HepG2 (cell line): ENCODE measurements around the gene CPE. TPM values are rescaled to one million over a fixed set of nuclear protein-coding genes. Genes with fewer than 3 reads are reported as not detected.

ENCODE experiments used
- ARNTL ChIP-seq: sonication (generic); formaldehyde crosslinking; IDR thresholded peaks from 2 replicates; pipeline ENCODE4 v1.4.0; 2020; ENCODE audit warnings: mild to moderate bottlenecking, missing genetic modification reagents
- BCL6 ChIP-seq: IDR thresholded peaks from 2 replicates; pipeline ENCODE4 v1.6.1; 2016; ENCODE audit warnings: missing genetic modification reagents, missing compliant biosample characterization
- CREM ChIP-seq, 2 experiments: sonication (generic) in 1 of 2; formaldehyde crosslinking in 1 of 2; IDR thresholded peaks; 2 replicates each; pipeline versions ENCODE4 v1.4.0 to v1.6.1; 2016 to 2020; ENCODE audit warnings: antibody characterized with exemption in 1 of 2, mild to moderate bottlenecking in 1 of 2, missing genetic modification reagents in 1 of 2
- FOSL2 ChIP-seq: sonication (generic); formaldehyde crosslinking; IDR thresholded peaks from 2 replicates; pipeline ENCODE4 v1.4.0; 2020; ENCODE audit warnings: missing genetic modification reagents
- ISL2 ChIP-seq: sonication (generic); formaldehyde crosslinking; IDR thresholded peaks from 2 replicates; pipeline ENCODE4 v1.5.0; 2020; ENCODE audit warnings: missing genetic modification reagents
- MAFK ChIP-seq, 2 experiments: IDR thresholded peaks in 1 of 2; conservative IDR thresholded peaks in 1 of 2; 2 replicates each; pipeline ENCODE4 v1.6.1; 2011; ENCODE audit warnings: improper control_type of control experiment in 2 of 2, low read length in 2 of 2
- NCOR1 ChIP-seq: fragments of 200-600 bp; sonication (generic); IDR thresholded peaks from 2 replicates; pipeline ENCODE4 v1.7.0; 2017; ENCODE audit warnings: antibody characterized with exemption, low read length, borderline replicate concordance
- NPAS2 ChIP-seq: sonication (generic); formaldehyde crosslinking; IDR thresholded peaks from 2 replicates; pipeline ENCODE4 v1.8.0; 2022; ENCODE audit warnings: mild to moderate bottlenecking, missing genetic modification reagents, borderline replicate concordance
- NR1H2 ChIP-seq: sonication (generic); formaldehyde crosslinking; IDR thresholded peaks from 2 replicates; pipeline ENCODE4 v1.8.1; 2022; ENCODE audit warnings: low read depth, missing genetic modification reagents, borderline replicate concordance
- PPARG ChIP-seq: conservative IDR thresholded peaks from 2 replicates; pipeline ENCODE4 v1.6.1; 2016; ENCODE audit warnings: missing biosample characterization, missing genetic modification reagents
- SAP130 ChIP-seq: IDR thresholded peaks from 2 replicates; pipeline ENCODE4 v1.6.1; 2016; ENCODE audit warnings: low read depth
- SMAD3 ChIP-seq: sonication (generic); formaldehyde crosslinking; IDR thresholded peaks from 2 replicates; pipeline ENCODE4 v1.4.0; 2020; ENCODE audit warnings: missing genetic modification reagents
- TFE3 ChIP-seq: IDR thresholded peaks from 2 replicates; pipeline ENCODE4 v1.6.1; 2016
- ZFP36L1 ChIP-seq: sonication (generic); formaldehyde crosslinking; IDR thresholded peaks from 2 replicates; pipeline ENCODE4 v1.8.0; 2022; ENCODE audit warnings: mild to moderate bottlenecking, missing genetic modification reagents, moderate library complexity
- ZNF605 ChIP-seq: sonication (generic); formaldehyde crosslinking; IDR thresholded peaks from 2 replicates; pipeline ENCODE4 v1.8.0; 2022; ENCODE audit warnings: mild to moderate bottlenecking, missing genetic modification reagents
- ZNF713 ChIP-seq: sonication (generic); formaldehyde crosslinking; IDR thresholded peaks from 2 replicates; pipeline ENCODE4 v1.4.0; 2020; ENCODE audit warnings: mild to moderate bottlenecking, missing genetic modification reagents
- polyA plus RNA-seq, 8 experiments: library from polyadenylated mRNA; depleted of rRNA in 3 of 8; stranded (reverse) in 7 of 8; unstranded in 1 of 8; fragments of >200 nt; fragmentation: Illumina TruSeq in 4 of 8; extraction: Trizol in 4 of 8; gene quantifications; 2 replicates each; pipeline versions ENCODE4 v1.2.1 to v1.2.3, GENCODE V29; 2011 to 2016; ENCODE audit warnings: low read depth in 4 of 8, missing spikeins in 1 of 8, mixed read lengths in 1 of 8; ENCODE audit not compliant: insufficient read depth in 1 of 8
- total RNA-seq, 5 experiments: library from RNA; depleted of rRNA; stranded (reverse); fragments of >200 nt; fragmentation: Illumina TruSeq; extraction: Trizol; gene quantifications; 2 replicates each; pipeline ENCODE4 v1.2.3, GENCODE V29; 2016; ENCODE audit warnings: low read depth in 1 of 5
- TF ChIP-seq, protein P1 (sequence below): sonication (generic); formaldehyde crosslinking; IDR thresholded peaks from 2 replicates; pipeline ENCODE4 v1.4.0; 2020; ENCODE audit warnings: missing genetic modification reagents
- TF ChIP-seq, protein P2 (sequence below): IDR thresholded peaks from 2 replicates; pipeline ENCODE4 v1.6.1; 2016; ENCODE audit warnings: low read depth
- TF ChIP-seq, protein P3 (sequence below): sonication (generic); formaldehyde crosslinking; IDR thresholded peaks from 2 replicates; pipeline ENCODE4 v1.8.0; 2022; ENCODE audit warnings: missing genetic modification reagents, mild to moderate bottlenecking, inconsistent platforms, borderline replicate concordance

The CPE gene
- total and polyA plus RNA-seq, 2 of the 13 experiments (the other 11 are each of a cell fraction or from before 2014, with no cell fraction given): 268 to 852 TPM

GRCh38 chr4:165502916-165503907 is 124.4 kb downstream of the CPE start (continued):
- no peak for TF ChIP-seq ZNF605 (CRISPR knock-in tag)
- peak; percentile 93 for TF ChIP-seq BCL6 (CRISPR knock-in tag)
- 0 out of 2 replicates have a peak, but pooled peaks have one; percentile 32 for TF ChIP-seq ZFP36L1
- TF ChIP-seq CREM (IDR thresholded peaks at IDR 0.05): peak; percentile 77
- TF ChIP-seq CREM (CRISPR knock-in tag; IDR thresholded peaks at IDR 0.05): no peak
- TF ChIP-seq MAFK (conservative IDR thresholded peaks at IDR 0.05 in 1 of 2, IDR thresholded peaks at IDR 0.05 in 1 of 2; ENCODE audit: low read length in 2 of 2): peak in 1 of 2 experiments; percentile 30; a peak in 1 of 4 replicates
- no peak for TF ChIP-seq ZNF713 (CRISPR knock-in tag)
- TF ChIP-seq TFE3: peak; percentile 23; the same call in 1 of the 2 replicates
- TF ChIP-seq, protein P1, sequence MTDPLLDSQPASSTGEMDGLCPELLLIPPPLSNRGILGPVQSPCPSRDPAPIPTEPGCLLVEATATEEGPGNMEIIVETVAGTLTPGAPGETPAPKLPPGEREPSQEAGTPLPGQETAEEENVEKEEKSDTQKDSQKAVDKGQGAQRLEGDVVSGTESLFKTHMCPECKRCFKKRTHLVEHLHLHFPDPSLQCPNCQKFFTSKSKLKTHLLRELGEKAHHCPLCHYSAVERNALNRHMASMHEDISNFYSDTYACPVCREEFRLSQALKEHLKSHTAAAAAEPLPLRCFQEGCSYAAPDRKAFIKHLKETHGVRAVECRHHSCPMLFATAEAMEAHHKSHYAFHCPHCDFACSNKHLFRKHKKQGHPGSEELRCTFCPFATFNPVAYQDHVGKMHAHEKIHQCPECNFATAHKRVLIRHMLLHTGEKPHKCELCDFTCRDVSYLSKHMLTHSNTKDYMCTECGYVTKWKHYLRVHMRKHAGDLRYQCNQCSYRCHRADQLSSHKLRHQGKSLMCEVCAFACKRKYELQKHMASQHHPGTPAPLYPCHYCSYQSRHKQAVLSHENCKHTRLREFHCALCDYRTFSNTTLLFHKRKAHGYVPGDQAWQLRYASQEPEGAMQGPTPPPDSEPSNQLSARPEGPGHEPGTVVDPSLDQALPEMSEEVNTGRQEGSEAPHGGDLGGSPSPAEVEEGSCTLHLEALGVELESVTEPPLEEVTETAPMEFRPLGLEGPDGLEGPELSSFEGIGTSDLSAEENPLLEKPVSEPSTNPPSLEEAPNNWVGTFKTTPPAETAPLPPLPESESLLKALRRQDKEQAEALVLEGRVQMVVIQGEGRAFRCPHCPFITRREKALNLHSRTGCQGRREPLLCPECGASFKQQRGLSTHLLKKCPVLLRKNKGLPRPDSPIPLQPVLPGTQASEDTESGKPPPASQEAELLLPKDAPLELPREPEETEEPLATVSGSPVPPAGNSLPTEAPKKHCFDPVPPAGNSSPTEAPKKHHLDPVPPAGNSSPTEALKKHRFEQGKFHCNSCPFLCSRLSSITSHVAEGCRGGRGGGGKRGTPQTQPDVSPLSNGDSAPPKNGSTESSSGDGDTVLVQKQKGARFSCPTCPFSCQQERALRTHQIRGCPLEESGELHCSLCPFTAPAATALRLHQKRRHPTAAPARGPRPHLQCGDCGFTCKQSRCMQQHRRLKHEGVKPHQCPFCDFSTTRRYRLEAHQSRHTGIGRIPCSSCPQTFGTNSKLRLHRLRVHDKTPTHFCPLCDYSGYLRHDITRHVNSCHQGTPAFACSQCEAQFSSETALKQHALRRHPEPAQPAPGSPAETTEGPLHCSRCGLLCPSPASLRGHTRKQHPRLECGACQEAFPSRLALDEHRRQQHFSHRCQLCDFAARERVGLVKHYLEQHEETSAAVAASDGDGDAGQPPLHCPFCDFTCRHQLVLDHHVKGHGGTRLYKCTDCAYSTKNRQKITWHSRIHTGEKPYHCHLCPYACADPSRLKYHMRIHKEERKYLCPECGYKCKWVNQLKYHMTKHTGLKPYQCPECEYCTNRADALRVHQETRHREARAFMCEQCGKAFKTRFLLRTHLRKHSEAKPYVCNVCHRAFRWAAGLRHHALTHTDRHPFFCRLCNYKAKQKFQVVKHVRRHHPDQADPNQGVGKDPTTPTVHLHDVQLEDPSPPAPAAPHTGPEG: no peak
- peak; percentile 39; the same call in 1 of the 2 replicates for TF ChIP-seq NCOR1
- no peak for TF ChIP-seq NPAS2 (CRISPR knock-in tag)
- TF ChIP-seq NR1H2: no peak
- peak; percentile 96 for TF ChIP-seq PPARG
- TF ChIP-seq ARNTL (CRISPR knock-in tag): no peak
- TF ChIP-seq ISL2 (CRISPR knock-in tag): peak; percentile 82
- TF ChIP-seq, protein P2, sequence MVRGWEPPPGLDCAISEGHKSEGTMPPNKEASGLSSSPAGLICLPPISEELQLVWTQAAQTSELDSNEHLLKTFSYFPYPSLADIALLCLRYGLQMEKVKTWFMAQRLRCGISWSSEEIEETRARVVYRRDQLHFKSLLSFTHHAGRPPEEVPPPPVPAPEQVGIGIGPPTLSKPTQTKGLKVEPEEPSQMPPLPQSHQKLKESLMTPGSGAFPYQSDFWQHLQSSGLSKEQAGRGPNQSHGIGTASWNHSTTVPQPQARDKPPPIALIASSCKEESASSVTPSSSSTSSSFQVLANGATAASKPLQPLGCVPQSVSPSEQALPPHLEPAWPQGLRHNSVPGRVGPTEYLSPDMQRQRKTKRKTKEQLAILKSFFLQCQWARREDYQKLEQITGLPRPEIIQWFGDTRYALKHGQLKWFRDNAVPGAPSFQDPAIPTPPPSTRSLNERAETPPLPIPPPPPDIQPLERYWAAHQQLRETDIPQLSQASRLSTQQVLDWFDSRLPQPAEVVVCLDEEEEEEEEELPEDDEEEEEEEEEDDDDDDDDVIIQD: peak; percentile 65
- no peak for TF ChIP-seq SMAD3 (CRISPR knock-in tag)
- TF ChIP-seq SAP130 (CRISPR knock-in tag): peak; percentile 61
- TF ChIP-seq, protein P3, sequence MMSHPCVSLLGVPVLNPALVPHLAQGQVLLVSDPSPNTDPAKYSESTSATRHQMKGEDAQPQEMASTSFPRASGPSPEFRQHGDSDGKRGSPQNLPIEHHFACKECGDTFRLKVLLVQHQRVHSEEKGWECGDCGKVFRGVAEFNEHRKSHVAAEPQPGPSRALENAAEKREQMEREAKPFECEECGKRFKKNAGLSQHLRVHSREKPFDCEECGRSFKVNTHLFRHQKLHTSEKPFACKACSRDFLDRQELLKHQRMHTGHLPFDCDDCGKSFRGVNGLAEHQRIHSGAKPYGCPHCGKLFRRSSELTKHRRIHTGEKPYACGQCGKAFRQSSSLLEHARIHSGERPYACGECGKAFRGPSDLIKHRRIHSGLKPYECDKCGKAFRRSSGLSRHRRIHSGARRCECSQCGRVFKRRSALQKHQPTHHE (CRISPR knock-in tag): no peak
- peak; percentile 93 for TF ChIP-seq FOSL2 (CRISPR knock-in tag)
